Mesendoderm (in vitro differentiated cells): ENCODE results near the gene DIP2B.

Source experiments
- DNase-seq: peaks from one replicate; pipeline ENCODE4 v3.0.0; 2013
- H2AK5ac ChIP-seq: 2 replicates; pipeline ENCODE4 v1.6.1; 2013; ENCODE audit warnings: low read length, inconsistent platforms
- H2BK120ac ChIP-seq: 2 replicates; pipeline ENCODE4 v1.6.1; 2013; ENCODE audit warnings: low read depth, mild to moderate bottlenecking, low read length, moderate library complexity, mixed read lengths
- H2BK15ac ChIP-seq: replicated peaks from 2 replicates; pipeline ENCODE4 v1.6.1; 2013; ENCODE audit warnings: low read depth, mild to moderate bottlenecking, moderate library complexity
- H2BK5ac ChIP-seq: 2 replicates; pipeline ENCODE4 v1.6.1; 2013; ENCODE audit warnings: low read length, inconsistent platforms
- H3K18ac ChIP-seq: 2 replicates; pipeline ENCODE4 v1.6.1; 2013; ENCODE audit warnings: mild to moderate bottlenecking, low read length, mixed read lengths
- H3K23ac ChIP-seq: one replicate; pipeline ENCODE4 v1.6.1; 2013; ENCODE audit warnings: low read length
- H3K27ac ChIP-seq: 2 replicates; pipeline ENCODE4 v1.5.1; 2013; ENCODE audit warnings: low read depth, mild to moderate bottlenecking, inconsistent platforms, low read length, moderate library complexity
- H3K27me3 ChIP-seq: 2 replicates; pipeline ENCODE4 v1.6.1; 2013; ENCODE audit warnings: low read length, control low read depth, mild to moderate bottlenecking, inconsistent platforms; ENCODE audit not compliant: insufficient read depth, poor library complexity
- H3K36me3 ChIP-seq: 2 replicates; pipeline ENCODE4 v1.6.1; 2013; ENCODE audit warnings: low read length, inconsistent platforms; ENCODE audit not compliant: control insufficient read depth, insufficient read depth
- H3K4ac ChIP-seq: one replicate; pipeline ENCODE4 v1.6.1; 2013; ENCODE audit warnings: low read depth, mild to moderate bottlenecking, low read length, moderate library complexity
- H3K4me1 ChIP-seq: 2 replicates; pipeline ENCODE4 v1.6.1; 2013; ENCODE audit warnings: low read depth, low read length, inconsistent platforms; ENCODE audit not compliant: control insufficient read depth
- H3K4me2 ChIP-seq: 2 replicates; pipeline ENCODE4 v1.6.1; 2013; ENCODE audit warnings: low read length
- H3K4me3 ChIP-seq: 2 replicates; pipeline ENCODE4 v1.5.1; 2013; ENCODE audit warnings: mild to moderate bottlenecking, low read length
- H3K56ac ChIP-seq: one replicate; pipeline ENCODE4 v1.6.1; 2013; ENCODE audit warnings: low read length
- H3K79me1 ChIP-seq: 2 replicates; pipeline ENCODE4 v1.6.1; 2013; ENCODE audit warnings: low read length, inconsistent platforms
- H3K79me2 ChIP-seq: 2 replicates; pipeline ENCODE4 v1.6.1; 2013; ENCODE audit warnings: mild to moderate bottlenecking, low read length; ENCODE audit not compliant: control insufficient read depth, insufficient read depth
- H3K9ac ChIP-seq: 2 replicates; pipeline ENCODE4 v1.6.1; 2013; ENCODE audit warnings: low read length, inconsistent platforms
- H4K5ac ChIP-seq: one replicate; pipeline ENCODE4 v1.6.1; 2013; ENCODE audit warnings: low read length
- H4K8ac ChIP-seq: one replicate; pipeline ENCODE4 v1.6.1; 2013; ENCODE audit warnings: low read depth, mild to moderate bottlenecking, control low read depth, low read length, moderate library complexity
- WGBS: extraction: QIAGEN DNeasy Blood & Tissue Kit; methylation state at CpG from one replicate; pipeline ENCODE4 v1.1.7; 2013; ENCODE audit warnings: low lambda C conversion rate, missing lambda C conversion rate; ENCODE audit not compliant: insufficient coverage; ENCODE audit errors: extremely low coverage; 5-methylcytosine and 5-hydroxymethylcytosine counted together

Gene DIP2B

DNA sequence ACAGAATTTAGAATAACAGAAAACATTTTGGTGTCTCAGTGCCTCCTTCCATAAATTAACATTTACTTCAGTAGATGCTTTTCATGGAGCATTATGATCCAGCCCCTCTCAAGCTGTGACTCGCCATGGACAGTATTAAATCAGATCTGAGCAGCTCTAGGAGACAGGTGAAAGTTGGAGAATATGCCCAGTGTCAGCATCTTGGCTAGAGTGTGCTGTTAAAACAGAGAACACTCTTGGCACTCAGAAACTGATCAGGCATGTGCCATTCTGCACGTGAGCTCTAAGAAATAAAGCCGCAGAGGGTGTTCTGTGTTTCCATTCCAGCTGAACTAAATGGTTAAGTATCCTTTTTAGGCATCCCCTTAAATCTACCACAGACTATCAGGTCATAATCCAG is 68.0 kb downstream of the DIP2B start:
- Histone ChIP-seq H3K18ac (no peak overlapping the region), H2BK15ac (no peak overlapping the region), H3K79me2 (peaks cover 20% of the 10 kb centered on the region), H3K4me1 (peaks cover 4% of the 10 kb centered on the region), H2BK120ac (no peak overlapping the region), H3K9ac (no peak overlapping the region), H4K5ac (no peak overlapping the region), H3K27ac (no peak overlapping the region), H3K56ac (no peak overlapping the region), H3K4ac (no peak overlapping the region), H3K4me2 (no peak overlapping the region), H3K27me3 (no peaks in the 10 kb centered on the region), H3K23ac (no peak overlapping the region), H2AK5ac (no peak overlapping the region), H4K8ac (no peak overlapping the region), H3K79me1 (peaks cover 12% of the 10 kb centered on the region), H2BK5ac (no peak overlapping the region), H3K36me3 (no peaks in the 10 kb centered on the region), H3K4me3 (no peak overlapping the region)
- no peak for DNase-seq
- WGBS = no CpG with 5 or more reads among the region's 3 CpGs

DNA sequence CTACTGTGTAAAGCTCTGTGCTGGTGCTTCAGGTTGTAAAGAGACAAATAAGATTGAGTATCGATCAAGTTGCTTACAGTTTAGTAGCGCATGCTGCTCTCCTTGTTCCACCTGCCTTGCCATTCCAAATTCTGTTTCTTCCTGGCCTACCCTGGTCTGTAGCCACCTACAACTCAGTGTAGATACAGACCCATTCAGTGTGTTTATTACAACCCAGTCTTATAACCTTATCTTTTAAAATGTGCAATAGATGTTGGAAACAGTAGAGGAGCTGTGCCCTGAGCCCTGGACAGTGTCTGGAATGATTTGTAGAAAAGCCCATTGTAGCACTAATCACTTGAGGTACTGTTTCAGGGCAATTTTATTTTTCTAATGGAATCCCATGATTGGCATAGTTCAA is 68.5 kb downstream of the DIP2B start:
- no CpG with 5 or more reads among the region's 2 CpGs for WGBS
- H3K4me3 ChIP-seq = no peak overlapping the region

DNA sequence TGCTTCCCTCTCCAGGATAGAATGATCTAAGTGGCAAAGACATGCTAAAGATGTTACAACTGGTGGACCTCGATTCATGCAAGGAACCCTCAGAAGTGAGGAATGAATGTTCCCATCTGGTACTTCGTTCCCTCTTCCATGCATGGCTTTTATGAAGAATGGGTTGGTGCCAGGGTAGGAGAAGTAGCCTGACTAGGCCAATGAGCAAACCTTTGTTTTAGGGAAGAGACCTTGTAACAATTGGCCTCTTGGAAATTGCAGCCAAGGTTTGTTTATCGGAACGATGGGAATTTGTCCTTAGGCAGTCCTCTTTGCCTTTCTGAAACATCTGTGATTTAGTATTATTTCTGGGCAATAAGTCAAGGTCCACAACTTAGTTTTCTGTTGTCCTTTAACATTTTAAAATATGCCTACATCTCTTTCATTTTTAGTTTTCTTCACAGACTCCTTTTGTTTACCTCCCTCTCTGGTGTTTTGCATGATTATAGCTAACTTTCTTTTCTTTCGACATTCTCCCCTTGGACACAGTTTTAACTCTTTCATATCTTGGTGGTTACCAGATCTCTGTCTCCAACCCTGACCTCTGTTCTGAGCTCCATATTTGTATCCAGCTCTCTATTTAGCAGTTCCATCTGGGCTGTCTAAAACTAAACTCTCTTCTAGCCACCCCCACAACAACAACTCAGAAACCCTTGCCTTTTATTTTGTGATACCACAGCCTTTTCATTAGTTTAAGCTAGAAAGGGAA is 70.0 kb downstream of the DIP2B start:
- WGBS = no CpG with 5 or more reads among the region's 5 CpGs
- peaks cover 11% of the 10 kb centered on the region for H3K79me2 ChIP-seq
- no peaks in the 10 kb centered on the region for H3K27me3 ChIP-seq
- H2AK5ac ChIP-seq = no peak overlapping the region
- H2BK5ac ChIP-seq = no peak overlapping the region
- no peak overlapping the region for H3K18ac ChIP-seq
- H3K9ac ChIP-seq = no peak overlapping the region
- H3K56ac ChIP-seq = no peak overlapping the region
- no peak overlapping the region for H3K27ac ChIP-seq
- no peaks in the 10 kb centered on the region for H3K36me3 ChIP-seq
- H2BK15ac ChIP-seq = no peak overlapping the region
- H3K4me3 ChIP-seq = no peak overlapping the region
- no peak overlapping the region for H3K4ac ChIP-seq
- no peak overlapping the region for H4K8ac ChIP-seq
- H4K5ac ChIP-seq = no peak overlapping the region
- DNase-seq = no peak
- H2BK120ac ChIP-seq = no peak overlapping the region
- H3K23ac ChIP-seq = no peak overlapping the region
- H3K79me1 ChIP-seq = peaks cover 5% of the 10 kb centered on the region
- no peak overlapping the region for H3K4me2 ChIP-seq
- peaks cover 2% of the 10 kb centered on the region for H3K4me1 ChIP-seq

More for the DNA sequence above, 68.5 kb downstream of the DIP2B start:
- H3K23ac ChIP-seq = no peak overlapping the region
- peaks cover 16% of the 10 kb centered on the region for H3K79me2 ChIP-seq
- H3K56ac ChIP-seq = no peak overlapping the region
- no peak overlapping the region for H3K27ac ChIP-seq
- peaks cover 7% of the 10 kb centered on the region for H3K79me1 ChIP-seq
- H4K5ac ChIP-seq = no peak overlapping the region
- no peak for DNase-seq
- peaks cover 2% of the 10 kb centered on the region for H3K4me1 ChIP-seq
- no peak overlapping the region for H3K9ac ChIP-seq
- H2AK5ac ChIP-seq = no peak overlapping the region
- no peak overlapping the region for H3K18ac ChIP-seq
- H4K8ac ChIP-seq = no peak overlapping the region
- H3K4ac ChIP-seq = no peak overlapping the region
- no peak overlapping the region for H2BK15ac ChIP-seq
- H2BK5ac ChIP-seq = no peak overlapping the region
- no peaks in the 10 kb centered on the region for H3K36me3 ChIP-seq
- H2BK120ac ChIP-seq = no peak overlapping the region
- no peaks in the 10 kb centered on the region for H3K27me3 ChIP-seq
- no peak overlapping the region for H3K4me2 ChIP-seq

DNA sequence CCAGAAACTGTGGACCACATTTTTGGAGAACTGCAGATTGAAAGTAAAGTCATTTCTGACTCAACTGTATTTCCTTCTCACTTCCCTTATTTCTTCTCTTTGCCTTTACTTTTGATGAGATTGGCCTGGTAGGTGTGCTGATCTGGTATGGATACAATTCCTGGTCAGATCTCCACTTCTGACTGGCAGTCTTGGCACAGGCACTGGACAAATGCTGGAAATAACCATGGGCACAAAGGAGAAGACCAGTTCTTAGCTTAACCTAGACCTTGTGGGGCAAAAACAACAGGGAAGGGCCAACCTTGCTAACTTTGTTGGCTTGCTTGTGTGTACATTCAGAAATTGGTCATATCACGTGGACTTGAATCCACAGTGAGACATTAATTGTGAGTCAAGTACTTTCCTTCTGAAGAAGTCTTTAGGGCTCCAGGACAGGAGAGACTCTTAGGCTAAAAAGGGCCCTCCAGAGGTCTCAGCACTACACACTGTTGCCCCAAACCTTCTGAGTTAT is 75.0 kb downstream of the DIP2B start:
- DNase-seq = no peak
- H3K27ac ChIP-seq = no peak overlapping the region
- H2BK15ac ChIP-seq = no peak overlapping the region
- no peak overlapping the region for H2BK5ac ChIP-seq
- H3K4me2 ChIP-seq = no peak overlapping the region
- no peak overlapping the region for H3K4ac ChIP-seq
- no peak overlapping the region for H2BK120ac ChIP-seq
- H3K27me3 ChIP-seq = no peaks in the 10 kb centered on the region
- H4K5ac ChIP-seq = no peak overlapping the region
- H3K9ac ChIP-seq = no peak overlapping the region
- H3K36me3 ChIP-seq = no peaks in the 10 kb centered on the region
- peaks cover 5% of the 10 kb centered on the region for H3K79me2 ChIP-seq
- H3K23ac ChIP-seq = no peak overlapping the region
- no peak overlapping the region for H3K18ac ChIP-seq
- WGBS = no CpG with 5 or more reads among the region's 1 CpG
- no peak overlapping the region for H3K4me3 ChIP-seq
- no peak overlapping the region for H3K56ac ChIP-seq
- H2AK5ac ChIP-seq = no peak overlapping the region
- peaks cover 4% of the 10 kb centered on the region for H3K79me1 ChIP-seq
- no peaks in the 10 kb centered on the region for H3K4me1 ChIP-seq
- no peak overlapping the region for H4K8ac ChIP-seq

DNA sequence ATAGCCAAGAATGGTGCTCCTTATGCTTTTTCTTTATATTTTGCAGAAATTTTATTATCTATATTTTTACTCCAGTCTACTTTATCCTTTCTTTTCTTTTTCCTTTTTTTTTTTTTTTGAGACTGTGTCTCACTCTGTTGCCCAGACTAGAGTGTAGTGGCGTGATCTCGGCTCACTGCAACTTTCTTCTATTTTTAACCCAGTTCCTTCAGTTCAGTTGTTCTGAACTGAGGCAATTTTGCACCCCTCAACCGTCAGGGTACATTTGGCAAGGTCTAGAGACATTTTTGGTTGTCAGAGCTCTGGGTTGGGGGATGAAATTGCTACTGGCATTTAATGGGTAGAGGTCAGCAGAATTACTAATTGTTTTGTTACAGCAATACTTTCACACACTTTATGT is 75.7 kb downstream of the DIP2B start:
- no peak overlapping the region for H2BK120ac ChIP-seq
- no peak overlapping the region for H3K23ac ChIP-seq
- H3K18ac ChIP-seq = no peak overlapping the region
- H3K9ac ChIP-seq = no peak overlapping the region
- H4K5ac ChIP-seq = no peak overlapping the region
- peaks cover 7% of the 10 kb centered on the region for H3K79me1 ChIP-seq
- H2BK15ac ChIP-seq = no peak overlapping the region
- no CpG with 5 or more reads among the region's 3 CpGs for WGBS
- H3K4ac ChIP-seq = no peak overlapping the region
- H3K27me3 ChIP-seq = no peaks in the 10 kb centered on the region
- H3K4me1 ChIP-seq = no peaks in the 10 kb centered on the region
- no peak overlapping the region for H3K4me2 ChIP-seq
- H3K27ac ChIP-seq = no peak overlapping the region
- no peak overlapping the region for H4K8ac ChIP-seq
- H3K4me3 ChIP-seq = no peak overlapping the region
- H2BK5ac ChIP-seq = no peak overlapping the region
- no peak overlapping the region for H2AK5ac ChIP-seq
- DNase-seq = no peak
- no peaks in the 10 kb centered on the region for H3K36me3 ChIP-seq
- peaks cover 3% of the 10 kb centered on the region for H3K79me2 ChIP-seq
- H3K56ac ChIP-seq = no peak overlapping the region
